HG03558 (cell line): ENCODE measurements around the gene MAPKBP1.

Experiments used
- ATAC-seq: cut with Tn5 transposase; IDR thresholded peaks from one replicate; pipeline ENCODE4 v1.9.1; 2021; ENCODE audit warnings: moderate number of reproducible peaks; ENCODE audit not compliant: unreplicated experiment; ENCODE audit errors: extremely low read depth

MAPKBP1 gene

GRCh38 chr15:41842229-41842628, 67.9 kb downstream of the MAPKBP1 start:
- ATAC-seq, result no peak

GRCh38 chr15:41843571-41843970, 69.3 kb downstream of the MAPKBP1 start:
- ATAC-seq, result no peak

GRCh38 chr15:41844814-41845213, 70.5 kb downstream of the MAPKBP1 start:
- ATAC-seq, result no peak

GRCh38 chr15:41847206-41847605, 72.9 kb downstream of the MAPKBP1 start:
- no peak for ATAC-seq

- ATAC-seq, result no peak
These were observed 73.7 kb downstream of the MAPKBP1 start for GRCh38 chr15:41847981-41848380.

- ATAC-seq, result no peak
These were observed 74.3 kb downstream of the MAPKBP1 start for GRCh38 chr15:41848631-41849030.

GRCh38 chr15:41849204-41849603, 74.9 kb downstream of the MAPKBP1 start:
- ATAC-seq, result no peak

GRCh38 chr15:41849861-41850260, 75.6 kb downstream of the MAPKBP1 start:
- no peak for ATAC-seq

- ATAC-seq, result no peak
These were observed 76.3 kb downstream of the MAPKBP1 start for GRCh38 chr15:41850482-41851166.

- no peak for ATAC-seq
These were observed 76.9 kb downstream of the MAPKBP1 start for GRCh38 chr15:41851167-41851523.

GRCh38 chr15:41851755-41852370, 77.6 kb downstream of the MAPKBP1 start:
- ATAC-seq, result no peak

- ATAC-seq, result no peak
These were observed 78.7 kb downstream of the MAPKBP1 start for GRCh38 chr15:41852736-41853590.

GRCh38 chr15:41853831-41854230, 79.5 kb downstream of the MAPKBP1 start:
- ATAC-seq, result no peak

- no peak for ATAC-seq
These were observed 80.2 kb downstream of the MAPKBP1 start for GRCh38 chr15:41854443-41854842.

GRCh38 chr15:41855261-41855961, 81.1 kb downstream of the MAPKBP1 start:
- no peak for ATAC-seq

GRCh38 chr15:41856262-41856661, 82.0 kb downstream of the MAPKBP1 start:
- ATAC-seq, result no peak

- no peak for ATAC-seq
These were observed 82.4 kb downstream of the MAPKBP1 start for GRCh38 chr15:41856716-41857115.

GRCh38 chr15:41857316-41857715, 83.0 kb downstream of the MAPKBP1 start:
- no peak for ATAC-seq

GRCh38 chr15:41858756-41859155, 84.5 kb downstream of the MAPKBP1 start:
- ATAC-seq, result no peak

GRCh38 chr15:41860049-41860828, 86.0 kb downstream of the MAPKBP1 start:
- no peak for ATAC-seq
